Adrenal gland (tissue), 12 donors: ENCODE measurements around the gene GNAL. TPM values are rescaled to one million over a fixed set of nuclear protein-coding genes. Genes with fewer than 3 reads are reported as not detected.

ENCODE experiments used
- DNase-seq, 7 donors: peaks; one replicate each; pipeline ENCODE4 v3.0.0-alpha.2; 2019 to 2020
- H3K27ac ChIP-seq, 5 donors: fragments of 200-600 bp; sonication (generic) in 4 of 5; 1 replicate in 3 of 5; 2 replicates in 2 of 5; pipeline versions ENCODE4 v1.5.1 to v1.8.0; 2016 to 2020; ENCODE audit warnings: mild to moderate bottlenecking in 1 of 5
- H3K27me3 ChIP-seq: fragments of 200-600 bp; 2 replicates; pipeline ENCODE4 v1.8.0; 2021
- H3K36me3 ChIP-seq, 2 donors: fragments of 200-600 bp; replicated peaks in 1 of 2; 1 replicate in 1 of 2; 2 replicates in 1 of 2; pipeline versions ENCODE4 v1.5.1 to v1.8.0; 2018 to 2022
- H3K4me1 ChIP-seq, 2 donors: fragments of 200-600 bp; replicated peaks in 1 of 2; 1 replicate in 1 of 2; 2 replicates in 1 of 2; pipeline versions ENCODE4 v1.5.1 to v1.8.0; 2018 to 2021
- H3K4me3 ChIP-seq, 4 donors: fragments of 200-600 bp; sonication (generic) in 3 of 4; one replicate each; pipeline ENCODE4 v1.5.1; 2016 to 2018
- H3K9me3 ChIP-seq, 3 donors: fragments of 200-600 bp; sonication (generic) in 1 of 3; replicated peaks in 1 of 3; 1 replicate in 2 of 3; 2 replicates in 1 of 3; pipeline versions ENCODE4 v1.5.1 to v1.8.0; 2016 to 2021
- POLR2A ChIP-seq, 2 donors: fragments of 450-650 bp; IDR thresholded peaks; one replicate each; pipeline ENCODE4 v1.6.1; 2017; ENCODE audit warnings: antibody characterized with exemption in 2 of 2, mild to moderate bottlenecking in 2 of 2, moderate library complexity in 1 of 2
- WGBS, 4 donors: extraction: QIAGEN DNeasy Blood & Tissue Kit in 2 of 4; methylation state at CpG; one replicate each; pipeline versions ENCODE4 v1.1.5 to v1.1.7; 2013 to 2017; 5-methylcytosine and 5-hydroxymethylcytosine counted together
- intact Hi-C, 2 donors: fragments of 100-400 bp; cut with DNase I; formaldehyde crosslinking; loops; one replicate each; pipeline versions ENCODE4 v1.14.1 to v1.15.0; 2022 to 2023
- polyA plus RNA-seq, 3 donors: library from polyadenylated mRNA; stranded (reverse); fragments of 200-250 nt in 2 of 3; fragments of 350-450 nt in 1 of 3; fragmentation: Illumina TruSeq in 1 of 3; extraction: RNeasy Lipid Tissue Mini Kit (QIAGEN cat#74804) in 1 of 3; gene quantifications; one replicate each; pipeline ENCODE4 v1.2.3, GENCODE V29; 2013 to 2014
- total RNA-seq, 9 donors: library from RNA; depleted of rRNA in 4 of 9; stranded (reverse); fragments of >200 nt in 4 of 9; fragments of 120-200 nt in 1 of 9; fragmentation: NEBNext Ultra II Directional in 1 of 9; extraction: Animal tissue kit (Norgen Biotek cat#: 25700) in 1 of 9; gene quantifications; one replicate each; pipeline versions ENCODE4 v1.1.0 to v1.2.4, GENCODE V29; 2013 to 2023
- TF ChIP-seq, protein P1 (sequence below), 6 experiments: fragments of 450-650 bp in 4 of 6; fragments of 200-600 bp in 2 of 6; sonication (generic) in 1 of 6; IDR thresholded peaks; 1 replicate in 5 of 6; 2 replicates in 1 of 6; pipeline versions ENCODE4 v1.5.1 to v1.8.0; 2016 to 2021; ENCODE audit warnings: antibody characterized with exemption in 6 of 6, mild to moderate bottlenecking in 2 of 6, moderate library complexity in 1 of 6
- donor health status: healthy with polysubstance abuse.
- donor health status: Bipolar disorder and iron deficiency.
- donor health status: DM: yes; HTN: yes; CAD: no.
- donor health status: DM: no; HTN: no; CAD: no.
- donor health status: DM: no; HTN: no; CAD: no.
- donor health status: DM: yes; HTN: yes; CAD: no.

GNAL gene
- total and polyA plus RNA-seq, 12 donors: 0.48 to 7.0 (median 2.3) TPM

DNA sequence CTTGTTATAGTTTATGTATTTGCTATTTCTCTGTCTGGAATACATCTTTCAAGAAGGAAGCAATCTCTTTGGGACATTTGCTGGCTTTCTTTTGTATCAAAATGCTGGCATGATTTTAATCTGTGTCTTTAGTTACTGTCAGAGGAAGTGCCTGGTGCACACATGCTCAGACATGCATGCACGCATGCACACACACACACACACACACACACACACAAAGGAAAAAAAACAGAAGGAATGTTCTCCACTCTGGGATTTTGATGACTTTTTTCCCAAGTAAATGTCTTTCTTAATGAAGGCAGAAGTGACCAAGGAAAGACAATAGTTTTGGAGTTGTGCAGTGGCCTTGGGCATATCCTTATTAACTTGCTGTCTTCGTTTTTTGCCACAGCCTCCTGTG, 6.7 kb downstream of the GNAL start:
- no peak overlapping the region for H3K4me3 ChIP-seq
- H3K27me3 ChIP-seq: no peaks in the 10 kb centered on the region
- intact Hi-C loops: no loop called here
- DNase-seq: no peak
- H3K27ac ChIP-seq: no peak overlapping the region
- H3K36me3 ChIP-seq: no peaks in the 10 kb centered on the region
- H3K4me1 ChIP-seq: no peaks in the 10 kb centered on the region
- 82 to 91% (median 87%) methylated on average over 2 of the region's 2 CpGs for WGBS, 4 donors
- no peak for TF ChIP-seq POLR2A (IDR thresholded peaks at IDR 0.05)
- TF ChIP-seq, protein P1, sequence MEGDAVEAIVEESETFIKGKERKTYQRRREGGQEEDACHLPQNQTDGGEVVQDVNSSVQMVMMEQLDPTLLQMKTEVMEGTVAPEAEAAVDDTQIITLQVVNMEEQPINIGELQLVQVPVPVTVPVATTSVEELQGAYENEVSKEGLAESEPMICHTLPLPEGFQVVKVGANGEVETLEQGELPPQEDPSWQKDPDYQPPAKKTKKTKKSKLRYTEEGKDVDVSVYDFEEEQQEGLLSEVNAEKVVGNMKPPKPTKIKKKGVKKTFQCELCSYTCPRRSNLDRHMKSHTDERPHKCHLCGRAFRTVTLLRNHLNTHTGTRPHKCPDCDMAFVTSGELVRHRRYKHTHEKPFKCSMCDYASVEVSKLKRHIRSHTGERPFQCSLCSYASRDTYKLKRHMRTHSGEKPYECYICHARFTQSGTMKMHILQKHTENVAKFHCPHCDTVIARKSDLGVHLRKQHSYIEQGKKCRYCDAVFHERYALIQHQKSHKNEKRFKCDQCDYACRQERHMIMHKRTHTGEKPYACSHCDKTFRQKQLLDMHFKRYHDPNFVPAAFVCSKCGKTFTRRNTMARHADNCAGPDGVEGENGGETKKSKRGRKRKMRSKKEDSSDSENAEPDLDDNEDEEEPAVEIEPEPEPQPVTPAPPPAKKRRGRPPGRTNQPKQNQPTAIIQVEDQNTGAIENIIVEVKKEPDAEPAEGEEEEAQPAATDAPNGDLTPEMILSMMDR (IDR thresholded peaks at IDR 0.05): no peak
- no peaks in the 10 kb centered on the region for H3K9me3 ChIP-seq

GRCh38 chr18:11696451-11696850, 7.4 kb downstream of the GNAL start:
- Histone ChIP-seq H3K36me3 (no peaks in the 10 kb centered on the region), H3K27me3 (no peaks in the 10 kb centered on the region), H3K4me3 (no peak overlapping the region), H3K4me1 (no peaks in the 10 kb centered on the region), H3K9me3 (no peaks in the 10 kb centered on the region), H3K27ac (no peak overlapping the region)
- TF ChIP-seq POLR2A (IDR thresholded peaks at IDR 0.05): no peak
- TF ChIP-seq, protein P1 (IDR thresholded peaks at IDR 0.05): no peak
- WGBS, 4 donors: 69 to 80% (median 75%) methylated on average over 7 of the region's 7 CpGs
- intact Hi-C loops: no loop called here
- DNase-seq: no peak

DNA sequence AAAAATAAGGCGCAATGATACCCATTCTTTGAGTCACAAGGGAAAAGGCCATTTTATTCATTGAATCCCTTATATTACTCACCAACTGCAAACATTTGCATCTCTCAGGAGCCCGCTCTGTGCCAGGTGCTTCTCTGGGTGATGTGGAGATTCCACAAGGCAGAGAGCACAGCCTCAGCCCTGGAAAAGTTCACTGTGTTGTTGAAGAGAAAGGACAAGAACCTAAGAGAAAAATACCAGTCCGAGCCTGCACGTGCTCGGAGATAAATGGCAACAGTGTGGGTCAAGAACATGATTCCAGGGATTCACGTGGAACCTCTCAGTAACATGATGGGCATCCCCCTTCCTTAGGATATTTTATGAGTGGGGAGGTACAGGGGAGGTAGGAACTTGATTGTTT, 11.8 kb downstream of the GNAL start:
- H3K4me3 ChIP-seq: no peak overlapping the region
- intact Hi-C loops: no loop called here
- DNase-seq: no peak

GRCh38 chr18:11710578-11710977, 21.5 kb downstream of the GNAL start:
- H3K27ac ChIP-seq: no peak overlapping the region
- no peaks in the 10 kb centered on the region for H3K36me3 ChIP-seq
- WGBS, 4 donors: 72 to 86% (median 76%) methylated on average over 4 of the region's 4 CpGs
- no peak for TF ChIP-seq POLR2A (IDR thresholded peaks at IDR 0.05)
- TF ChIP-seq, protein P1 (IDR thresholded peaks at IDR 0.05): no peak
- H3K4me1 ChIP-seq: no peaks in the 10 kb centered on the region
- H3K4me3 ChIP-seq: no peak overlapping the region
- no peaks in the 10 kb centered on the region for H3K9me3 ChIP-seq
- peaks cover 5% of the 10 kb centered on the region for H3K27me3 ChIP-seq
- no peak for DNase-seq
- intact Hi-C loops: no loop called here

More for the DNA sequence above, 11.8 kb downstream of the GNAL start:
- Histone ChIP-seq H3K9me3 (no peaks in the 10 kb centered on the region), H3K4me1 (no peaks in the 10 kb centered on the region), H3K36me3 (no peaks in the 10 kb centered on the region), H3K27me3 (no peaks in the 10 kb centered on the region), H3K27ac (no peak overlapping the region)
- TF ChIP-seq POLR2A (IDR thresholded peaks at IDR 0.05): no peak
- TF ChIP-seq, protein P1 (IDR thresholded peaks at IDR 0.05): no peak
- WGBS, 4 donors: 88 to 95% (median 94%) methylated on average over 6 of the region's 6 CpGs
